ENCODE results near the gene HDAC9.

The HDAC9 gene

DNA sequence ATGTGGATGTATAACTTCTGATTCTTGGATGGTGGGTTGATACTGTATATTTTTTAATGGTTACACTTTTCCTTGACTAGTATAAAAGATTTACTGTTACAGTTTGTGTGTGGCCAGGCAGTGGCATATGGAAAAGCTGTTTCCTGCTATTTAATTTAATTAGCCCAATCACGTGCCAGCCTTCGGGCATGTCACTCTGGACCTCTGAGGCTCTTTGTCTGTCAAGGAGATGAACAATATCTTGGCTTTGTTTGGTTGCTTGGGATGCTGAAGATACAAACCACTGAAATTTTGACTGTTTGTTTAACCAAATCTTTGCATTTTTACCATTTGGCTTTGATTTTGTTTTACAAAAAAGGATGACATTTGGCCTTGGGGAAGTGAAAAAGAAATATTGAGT lies 185.0 kb downstream of the HDAC9 start:
- DNase-seq (ENCODE audit: insufficient read length) (no peak), FAIRE-seq (no peak)
- TF ChIP-seq POLR2AphosphoS5 (IDR thresholded peaks at IDR 0.05; ENCODE audit: low read depth, low read length) (no peak), POLR2A (IDR thresholded peaks at IDR 0.05; ENCODE audit: low read depth, low read length) (no peak), TAF1 (IDR thresholded peaks at IDR 0.05; ENCODE audit: borderline replicate concordance, low read depth, low read length) (no peak)

DNA sequence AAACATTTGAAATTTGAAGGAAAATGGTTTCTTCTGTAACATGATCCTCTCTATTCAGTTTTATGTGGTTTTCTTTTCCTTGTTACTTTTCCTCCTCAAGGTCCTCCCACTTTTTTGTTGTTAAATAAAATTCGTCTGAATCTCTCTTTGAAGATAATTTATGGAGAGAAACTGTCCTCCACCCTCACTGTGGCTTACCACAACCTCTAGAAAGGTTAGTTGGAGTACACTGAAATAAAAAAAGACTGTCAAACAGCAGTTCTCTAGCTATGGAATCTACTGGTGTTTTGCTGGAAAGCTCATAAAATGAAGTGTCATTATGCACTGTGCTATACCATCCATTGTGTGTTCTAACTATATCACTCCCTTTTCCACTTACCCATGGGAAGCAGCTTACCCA lies 189.4 kb downstream of the HDAC9 start:
- FAIRE-seq (no peak), DNase-seq (ENCODE audit: insufficient read length) (no peak)
- TF ChIP-seq POLR2A (IDR thresholded peaks at IDR 0.05; ENCODE audit: low read depth, low read length) (no peak), TAF1 (IDR thresholded peaks at IDR 0.05; ENCODE audit: borderline replicate concordance, low read depth, low read length) (no peak), POLR2AphosphoS5 (IDR thresholded peaks at IDR 0.05; ENCODE audit: low read depth, low read length) (no peak)

DNA sequence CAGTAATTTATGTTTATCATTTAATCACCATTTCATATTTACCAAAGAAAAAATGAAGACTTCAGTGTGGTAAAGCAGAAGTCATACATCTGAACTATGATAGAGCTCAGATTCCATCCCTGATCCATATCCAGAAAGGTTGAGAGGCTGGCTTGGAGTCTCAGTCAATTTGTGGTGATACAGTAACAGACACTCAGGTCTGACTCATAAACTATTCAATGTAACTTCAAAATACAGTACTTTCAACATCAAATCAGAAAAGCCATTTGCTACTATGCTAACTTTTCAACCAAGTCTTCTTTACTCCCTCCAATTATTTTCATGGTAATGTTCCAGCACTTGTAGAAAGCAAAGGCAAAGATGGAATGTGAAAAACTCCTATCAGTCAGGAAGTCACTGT lies 190.4 kb downstream of the HDAC9 start:
- DNase-seq (ENCODE audit: insufficient read length) (no peak), FAIRE-seq (no peak)
- TF ChIP-seq TAF1 (IDR thresholded peaks at IDR 0.05; ENCODE audit: borderline replicate concordance, low read depth, low read length) = no peak
- TF ChIP-seq POLR2AphosphoS5 (IDR thresholded peaks at IDR 0.05; ENCODE audit: low read depth, low read length) = no peak
- TF ChIP-seq POLR2A (IDR thresholded peaks at IDR 0.05; ENCODE audit: low read depth, low read length) = no peak

DNA sequence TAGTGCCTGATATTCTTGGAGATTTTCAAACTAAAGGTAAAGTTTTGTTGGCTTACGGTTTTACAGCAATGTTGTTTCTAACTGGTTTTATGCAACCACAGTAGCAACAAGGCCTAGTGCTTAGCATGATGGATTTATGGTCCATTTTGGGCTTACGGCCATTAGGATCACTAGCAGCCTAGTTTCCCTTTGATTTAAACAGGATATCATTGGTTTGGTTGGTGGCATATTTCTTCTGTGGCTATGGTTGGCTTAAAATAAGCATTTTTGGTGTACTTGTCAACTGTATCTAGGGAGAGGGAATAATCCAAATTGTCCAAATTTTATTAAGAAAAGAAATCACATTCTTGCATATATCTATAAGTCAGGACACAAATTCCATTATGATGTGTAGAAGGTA lies 194.0 kb downstream of the HDAC9 start:
- no peak for DNase-seq (ENCODE audit: insufficient read length)
- TF ChIP-seq TAF1 (IDR thresholded peaks at IDR 0.05; ENCODE audit: borderline replicate concordance, low read depth, low read length) (no peak), POLR2A (IDR thresholded peaks at IDR 0.05; ENCODE audit: low read depth, low read length) (no peak), POLR2AphosphoS5 (IDR thresholded peaks at IDR 0.05; ENCODE audit: low read depth, low read length) (no peak)
- FAIRE-seq = no peak

DNA sequence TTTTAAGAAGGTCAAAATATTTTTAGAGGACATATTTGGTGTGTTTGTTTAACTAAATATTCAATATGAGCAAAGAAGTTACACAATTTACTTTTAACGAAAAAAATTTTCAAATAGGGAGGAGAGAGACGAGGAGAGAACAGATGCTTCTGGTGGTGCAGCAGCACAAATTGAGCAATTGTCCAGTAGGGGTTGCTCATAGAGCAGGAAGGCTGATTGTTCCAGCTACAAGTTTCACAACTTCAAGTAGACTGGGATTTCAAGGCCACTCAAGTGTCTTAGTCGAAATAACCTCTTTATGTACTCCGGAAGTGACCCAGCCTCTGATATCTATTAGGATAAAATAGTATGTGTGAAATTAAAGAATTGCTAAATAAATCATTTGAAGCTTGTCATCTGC lies 197.9 kb downstream of the HDAC9 start:
- FAIRE-seq (peak; percentile 17), DNase-seq (ENCODE audit: insufficient read length) (no peak)
- no peak for TF ChIP-seq POLR2A (IDR thresholded peaks at IDR 0.05; ENCODE audit: low read depth, low read length)
- no peak for TF ChIP-seq POLR2AphosphoS5 (IDR thresholded peaks at IDR 0.05; ENCODE audit: low read depth, low read length)
- no peak for TF ChIP-seq TAF1 (IDR thresholded peaks at IDR 0.05; ENCODE audit: borderline replicate concordance, low read depth, low read length)

DNA sequence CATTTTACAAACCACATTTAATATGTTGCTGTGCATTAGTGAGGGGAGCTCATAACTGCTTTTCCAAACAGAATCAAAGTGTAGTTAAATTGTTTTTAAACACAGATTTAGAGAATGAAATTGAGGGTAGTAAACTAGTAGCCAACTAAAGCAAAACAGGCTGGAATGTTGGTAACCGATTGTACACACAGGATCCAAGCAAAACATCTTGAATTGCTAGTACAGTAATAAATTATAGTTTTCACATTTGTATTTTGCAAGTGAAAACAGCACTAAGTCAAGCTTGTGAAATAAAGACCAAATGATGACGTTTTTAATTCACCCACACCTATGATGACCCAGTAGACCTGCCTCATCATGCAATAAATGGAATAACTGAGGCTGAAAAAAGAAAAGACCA lies 198.3 kb downstream of the HDAC9 start:
- no peak for DNase-seq (ENCODE audit: insufficient read length)
- no peak for TF ChIP-seq POLR2A (IDR thresholded peaks at IDR 0.05; ENCODE audit: low read depth, low read length)
- FAIRE-seq = no peak

DNA sequence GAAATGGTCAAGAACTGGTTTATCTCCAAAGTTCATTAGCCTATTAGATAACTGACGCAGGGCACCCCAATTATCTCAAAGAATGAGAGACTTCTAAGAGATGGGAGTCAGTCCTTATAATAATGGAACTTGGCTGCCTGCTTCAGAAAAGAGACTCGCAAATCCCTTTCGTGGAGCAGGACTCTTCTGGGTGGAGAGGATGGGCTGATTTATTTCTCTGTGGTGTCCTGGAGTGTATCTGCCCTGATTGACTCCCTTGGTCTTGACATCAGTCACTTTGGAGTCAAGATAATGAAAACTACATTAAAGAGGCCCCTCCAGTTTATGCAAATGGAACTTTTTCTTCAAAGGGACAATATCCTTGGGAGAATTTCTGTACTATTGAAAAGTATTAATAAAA lies 198.9 kb downstream of the HDAC9 start:
- FAIRE-seq (no peak), DNase-seq (ENCODE audit: insufficient read length) (no peak)
- TF ChIP-seq POLR2A (IDR thresholded peaks at IDR 0.05; ENCODE audit: low read depth, low read length) (no peak), TAF1 (IDR thresholded peaks at IDR 0.05; ENCODE audit: borderline replicate concordance, low read depth, low read length) (no peak), POLR2AphosphoS5 (IDR thresholded peaks at IDR 0.05; ENCODE audit: low read depth, low read length) (no peak)

DNA sequence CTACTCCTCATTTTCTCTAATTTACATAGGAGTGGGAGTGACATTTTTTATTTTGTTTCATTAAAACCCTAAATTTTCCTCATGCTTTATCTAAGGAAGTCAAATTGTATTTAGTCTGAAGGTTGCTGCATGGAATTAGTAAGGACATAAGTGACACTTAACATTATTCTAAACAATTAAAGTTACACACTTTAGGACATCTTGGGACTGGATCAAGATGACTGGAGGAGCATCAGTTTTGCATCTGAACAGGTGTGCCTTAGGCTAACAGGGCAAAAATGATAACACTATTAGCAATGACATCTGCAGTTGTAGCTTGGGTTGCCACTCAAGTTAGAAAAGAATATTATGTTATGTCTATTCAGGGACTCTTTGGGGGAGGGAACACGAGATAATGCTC lies 199.4 kb downstream of the HDAC9 start:
- TF ChIP-seq POLR2A (IDR thresholded peaks at IDR 0.05; ENCODE audit: low read depth, low read length) (no peak), POLR2AphosphoS5 (IDR thresholded peaks at IDR 0.05; ENCODE audit: low read depth, low read length) (no peak), TAF1 (IDR thresholded peaks at IDR 0.05; ENCODE audit: borderline replicate concordance, low read depth, low read length) (no peak)
- FAIRE-seq (no peak), DNase-seq (ENCODE audit: insufficient read length) (no peak)

DNA sequence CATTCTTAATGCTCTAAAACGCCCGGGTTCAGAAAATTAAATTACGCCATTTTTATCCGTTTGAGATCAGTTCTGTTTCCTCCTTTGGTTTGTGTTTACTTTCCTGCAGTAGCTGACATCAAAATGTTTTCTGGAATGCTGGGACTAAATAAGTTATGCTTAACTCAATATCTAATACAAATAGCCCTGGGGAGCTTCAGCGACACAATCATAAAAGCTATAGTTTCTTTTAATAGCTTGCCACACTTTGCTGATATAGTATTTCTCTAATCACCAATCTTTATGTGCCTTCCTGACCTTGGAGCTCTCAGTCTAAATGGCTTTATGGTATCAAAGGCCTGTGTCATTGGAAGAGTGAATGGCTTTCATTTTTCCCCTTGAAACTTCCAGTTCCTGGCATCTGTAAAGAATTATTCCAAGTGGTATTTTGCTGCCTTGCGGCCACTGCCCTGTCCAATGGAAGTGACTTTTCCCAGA lies 202.7 kb downstream of the HDAC9 start:
- no peak for TF ChIP-seq POLR2A (IDR thresholded peaks at IDR 0.05; ENCODE audit: low read depth, low read length)
- TF ChIP-seq POLR2AphosphoS5 (IDR thresholded peaks at IDR 0.05; ENCODE audit: low read depth, low read length) = no peak
- no peak for TF ChIP-seq TAF1 (IDR thresholded peaks at IDR 0.05; ENCODE audit: borderline replicate concordance, low read depth, low read length)
- DNase-seq (ENCODE audit: insufficient read length) (no peak), FAIRE-seq (no peak)

DNA sequence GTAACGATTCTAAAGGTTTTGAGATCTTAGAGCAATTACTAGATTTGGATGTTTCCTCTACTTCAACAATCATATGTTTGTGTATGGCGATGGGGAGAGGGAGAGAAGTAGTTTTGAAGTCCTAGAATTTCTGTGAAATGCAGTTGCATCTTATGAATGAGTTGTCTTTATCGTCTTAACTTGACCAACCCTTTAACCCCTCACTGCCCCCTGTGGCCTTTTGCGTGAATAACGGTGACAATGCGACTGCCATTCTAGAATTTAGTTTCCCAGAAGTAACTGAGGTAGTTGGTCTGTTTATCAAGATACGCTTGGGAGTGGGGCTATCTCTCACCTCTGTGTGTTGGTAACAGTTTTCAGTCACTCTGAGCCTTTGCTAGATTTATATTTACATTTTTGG lies 204.6 kb downstream of the HDAC9 start:
- DNase-seq (ENCODE audit: insufficient read length) = no peak
- peak; percentile 63 for FAIRE-seq
- TF ChIP-seq POLR2A (IDR thresholded peaks at IDR 0.05; ENCODE audit: low read depth, low read length) = no peak

DNA sequence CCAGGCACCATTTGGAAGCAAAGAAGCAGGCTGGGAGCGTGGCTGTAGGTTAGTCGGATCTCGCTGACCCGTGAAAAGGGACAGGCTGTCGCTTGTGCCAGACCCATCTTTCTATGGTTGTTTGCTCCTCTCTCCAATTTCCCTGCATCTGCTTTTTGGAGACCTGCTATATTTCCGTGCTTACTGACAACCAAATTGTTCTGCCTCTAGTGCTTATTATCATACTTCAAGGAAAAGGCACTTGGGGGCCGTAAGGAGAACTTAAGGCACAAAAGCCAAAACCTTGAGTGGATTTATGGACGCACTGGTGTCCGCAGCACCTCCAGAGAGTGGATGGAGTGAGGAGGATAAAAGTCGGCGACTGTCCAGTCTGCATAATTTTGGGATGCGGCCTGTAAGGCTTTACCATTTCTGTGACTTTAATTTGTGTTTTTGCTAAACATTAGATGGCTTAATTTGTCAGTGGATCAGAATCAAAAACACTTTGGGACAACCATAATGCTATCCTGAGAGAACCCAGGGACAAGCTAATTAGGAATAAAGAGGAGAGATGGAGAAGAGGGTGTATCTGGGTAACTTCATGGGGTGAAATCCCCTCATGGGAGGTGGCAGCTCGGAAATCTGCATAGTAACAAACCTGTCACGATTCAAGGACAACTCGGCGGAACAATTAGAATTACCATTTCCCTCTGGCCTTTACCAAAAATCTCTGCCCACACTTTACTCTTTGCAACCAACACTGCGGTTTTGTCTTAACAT lies 206.7 kb downstream of the HDAC9 start:
- DNase-seq (ENCODE audit: insufficient read length) (no peak), FAIRE-seq (peak; percentile 48)
- no peak for TF ChIP-seq POLR2AphosphoS5 (IDR thresholded peaks at IDR 0.05; ENCODE audit: low read depth, low read length)
- TF ChIP-seq TAF1 (IDR thresholded peaks at IDR 0.05; ENCODE audit: borderline replicate concordance, low read depth, low read length) = no peak

DNA sequence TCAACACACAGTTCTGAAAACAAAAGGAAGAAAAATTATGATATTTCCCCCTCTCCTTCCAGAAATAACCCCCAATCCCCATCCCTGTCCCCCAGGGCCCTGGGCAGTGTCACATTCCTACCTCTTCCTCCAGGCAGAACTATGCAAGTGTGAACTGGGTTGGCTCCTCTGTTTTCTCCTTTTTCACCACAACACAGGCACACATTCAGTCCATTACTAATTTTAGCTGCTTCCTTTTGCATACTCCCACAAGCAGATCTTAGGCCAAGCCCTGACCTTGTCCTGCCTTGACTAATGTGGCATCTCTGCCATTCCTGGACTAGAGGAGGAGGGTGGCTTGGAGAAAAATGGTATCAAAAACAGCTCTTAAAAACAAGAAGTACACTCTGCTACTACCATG lies 208.1 kb downstream of the HDAC9 start:
- DNase-seq (ENCODE audit: insufficient read length) (no peak), FAIRE-seq (peak; percentile 38)
- TF ChIP-seq TAF1 (IDR thresholded peaks at IDR 0.05; ENCODE audit: borderline replicate concordance, low read depth, low read length) (no peak), POLR2A (IDR thresholded peaks at IDR 0.05; ENCODE audit: low read depth, low read length) (no peak), POLR2AphosphoS5 (IDR thresholded peaks at IDR 0.05; ENCODE audit: low read depth, low read length) (no peak)

DNA sequence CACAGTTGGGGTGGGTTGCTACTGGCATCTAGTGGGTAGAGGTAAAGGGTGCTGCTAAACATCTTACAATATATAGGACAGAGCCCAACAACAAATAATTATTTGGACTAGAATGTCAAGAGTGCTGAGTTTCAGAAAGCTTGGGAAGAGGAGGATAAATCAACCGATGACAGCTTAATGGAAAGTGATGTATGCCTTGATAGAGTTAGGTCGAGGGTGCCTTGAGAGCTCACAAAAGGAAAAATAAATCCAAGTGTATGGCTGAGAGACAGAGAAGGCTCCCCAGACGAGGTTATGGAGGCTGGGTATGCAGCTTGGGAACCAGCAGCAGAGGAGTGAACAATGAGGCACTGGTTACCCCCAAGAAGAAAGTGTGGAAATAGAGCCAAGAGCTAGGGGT lies 211.1 kb downstream of the HDAC9 start:
- FAIRE-seq (no peak), DNase-seq (ENCODE audit: insufficient read length) (no peak)
- TF ChIP-seq POLR2A (IDR thresholded peaks at IDR 0.05; ENCODE audit: low read depth, low read length) (no peak), POLR2AphosphoS5 (IDR thresholded peaks at IDR 0.05; ENCODE audit: low read depth, low read length) (no peak), TAF1 (IDR thresholded peaks at IDR 0.05; ENCODE audit: borderline replicate concordance, low read depth, low read length) (no peak)

All from GM12892 (cell line).